ENCODE measurements around the gene C10orf67. TPM values are rescaled to one million over a fixed set of nuclear protein-coding genes. Genes with fewer than 3 reads are reported as not detected.
"Not testable (repeated sequence)": the region's sequence is repeated elsewhere in the genome, so short reads cannot be mapped to it uniquely, and the experiment has no call there.

Gene C10orf67
- total RNA-seq, 1 donor from 2014 or later = not detected

DNA sequence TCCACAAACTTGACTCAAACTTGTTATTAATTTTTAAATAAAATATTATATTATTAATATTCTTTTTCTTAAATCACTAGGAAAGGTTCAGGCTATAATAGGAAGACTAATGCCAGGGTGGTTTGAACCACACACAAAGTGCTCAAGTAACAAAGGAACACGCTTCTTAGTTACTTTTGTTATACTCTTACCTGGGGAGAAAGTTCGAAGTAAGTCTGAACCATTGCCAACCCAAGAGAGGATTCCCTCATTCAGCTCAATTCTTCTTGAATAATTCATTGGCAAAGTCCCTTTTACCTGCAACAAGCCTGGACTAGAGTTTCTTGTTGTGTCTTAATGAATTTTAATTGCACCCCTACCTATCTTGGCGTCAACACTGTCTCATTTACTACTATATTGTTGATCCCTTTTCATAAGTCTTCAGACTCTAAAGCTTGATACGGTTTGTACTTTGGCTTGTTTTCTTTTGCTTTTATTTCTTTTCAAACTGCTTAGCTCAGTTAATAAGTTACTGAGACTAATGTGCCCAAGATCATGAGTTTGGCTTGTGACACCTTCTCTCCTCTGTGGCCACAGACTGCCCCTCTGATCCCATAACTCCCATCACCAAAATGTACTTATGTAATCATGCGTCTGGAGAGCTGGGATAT is 10.2 kb upstream of the C10orf67 start:
- Mint-ChIP-seq H3K9me3 (no peaks in the 10 kb centered on the region), H3K4me3 (no peak overlapping the region), H3K27ac (no peak overlapping the region), H3K36me3 (ENCODE audit: low read depth) (no peaks in the 10 kb centered on the region), H3K27me3 (peaks cover 13% of the 10 kb centered on the region), H3K4me1 (no peaks in the 10 kb centered on the region)
- intact Hi-C loops (cut with micrococcal nuclease) = no loop called here
- no peak for DNase-seq
- CTCF ChIA-PET = no interaction called here
- TF ChIP-seq CTCF (IDR thresholded peaks at IDR 0.05) = no peak
- POLR2A ChIA-PET = no interaction called here
- ATAC-seq (ENCODE audit: low read depth) = no peak

- Mint-ChIP-seq H3K4me3 (no peak overlapping the region), H3K9me3 (no peaks in the 10 kb centered on the region)
- POLR2A ChIA-PET = no interaction called here
Observed at GRCh38 chr10:23351926-23352519, 7.4 kb upstream of the C10orf67 start.

DNA sequence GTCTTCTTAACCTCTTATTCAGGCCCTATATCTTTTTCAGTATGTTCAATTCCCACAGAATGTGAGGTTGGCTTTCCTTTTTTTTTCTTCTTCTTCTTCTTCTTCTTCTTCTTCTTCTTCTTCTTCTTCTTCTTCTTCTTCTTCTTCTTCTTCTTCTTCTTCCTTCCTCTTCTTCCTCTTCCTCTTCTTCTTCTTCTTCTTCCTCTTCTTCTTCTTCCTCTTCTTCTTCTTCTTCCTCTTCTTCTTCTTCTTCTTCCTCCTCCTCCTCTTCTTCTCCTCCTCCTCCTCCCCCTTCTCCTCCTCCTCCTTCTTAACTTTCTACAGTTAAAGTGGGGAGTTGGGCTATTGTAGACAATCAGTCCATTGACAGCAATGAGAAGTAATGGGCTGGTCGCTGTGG is 6.1 kb upstream of the C10orf67 start:
- CTCF ChIA-PET; H3K27ac Mint-ChIP-seq; H3K9me3 Mint-ChIP-seq; H3K4me3 Mint-ChIP-seq; H3K4me1 Mint-ChIP-seq; DNase-seq; POLR2A ChIA-PET; H3K36me3 Mint-ChIP-seq (ENCODE audit: low read depth); intact Hi-C loops (cut with micrococcal nuclease); ATAC-seq (ENCODE audit: low read depth): not testable (repeated sequence)
- peaks cover 16% of the 10 kb centered on the region for H3K27me3 Mint-ChIP-seq

More at GRCh38 chr10:23351926-23352519, 7.4 kb upstream of the C10orf67 start:
- no peaks in the 10 kb centered on the region for H3K4me1 Mint-ChIP-seq
- TF ChIP-seq CTCF (IDR thresholded peaks at IDR 0.05) = no peak
- H3K27ac Mint-ChIP-seq = no peak overlapping the region
- H3K36me3 Mint-ChIP-seq (ENCODE audit: low read depth) = no peaks in the 10 kb centered on the region
- peaks cover 18% of the 10 kb centered on the region for H3K27me3 Mint-ChIP-seq
- intact Hi-C loops (cut with micrococcal nuclease) = no loop called here
- ATAC-seq (ENCODE audit: low read depth) (no peak), DNase-seq (no peak)
- CTCF ChIA-PET = no interaction called here

GRCh38 chr10:23345861-23346260 is 1.3 kb upstream of the C10orf67 start:
- no peaks in the 10 kb centered on the region for H3K36me3 Mint-ChIP-seq (ENCODE audit: low read depth)
- intact Hi-C loops (cut with micrococcal nuclease) = loop anchor here (2.0 kb wide), 1 partner anchor 17 kb away; no protein-coding TSS in a partner anchor
- TF ChIP-seq CTCF (IDR thresholded peaks at IDR 0.05) = no peak
- DNase-seq (no peak), ATAC-seq (ENCODE audit: low read depth) (no peak)
- no peak overlapping the region for H3K27ac Mint-ChIP-seq
- ChIA-PET POLR2A (no interaction called here), CTCF (no interaction called here)
- peaks cover 11% of the 10 kb centered on the region for H3K27me3 Mint-ChIP-seq
- peaks cover 18% of the 10 kb centered on the region for H3K4me1 Mint-ChIP-seq
- H3K4me3 Mint-ChIP-seq = no peak overlapping the region
- no peaks in the 10 kb centered on the region for H3K9me3 Mint-ChIP-seq

DNA sequence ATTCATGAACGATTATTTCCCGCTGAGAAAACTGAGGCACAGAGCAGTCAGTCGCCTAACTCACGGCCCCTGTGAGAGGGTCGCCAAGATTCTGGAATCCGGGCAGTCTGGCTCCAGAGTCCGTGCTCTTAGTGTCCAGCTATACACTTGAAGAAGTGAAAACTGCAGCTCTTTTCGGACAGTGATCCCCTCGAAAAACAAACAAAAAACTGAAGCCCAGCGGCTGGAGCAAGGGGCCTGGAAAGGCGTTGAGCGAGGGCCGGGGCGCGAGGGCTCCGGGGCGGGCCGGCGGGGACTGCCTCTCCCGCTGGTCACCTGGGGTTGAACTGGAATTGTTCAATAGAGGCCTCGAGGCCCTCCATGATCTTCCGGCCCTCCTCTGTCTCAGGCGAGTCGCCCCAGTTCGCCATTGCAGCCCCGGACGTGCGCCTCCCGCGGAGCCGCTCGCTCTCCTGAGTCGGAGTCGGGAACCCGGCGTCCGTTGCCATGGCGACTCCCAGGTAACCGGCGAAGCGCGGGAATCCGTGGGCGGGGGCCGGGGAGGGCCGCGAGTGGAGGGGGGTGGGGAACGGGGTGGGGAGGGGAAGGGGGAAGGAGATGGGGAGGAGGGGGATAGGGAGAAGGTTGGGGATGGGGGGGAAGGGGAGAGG is 881 bp downstream of the C10orf67 start:
- ChIA-PET POLR2A (no interaction called here), CTCF (interaction anchor here (1.2 kb wide), 1 partner anchor 11 kb away, joined by 3 read pairs; no protein-coding TSS in a partner anchor)
- Mint-ChIP-seq H3K27ac (no peak overlapping the region), H3K9me3 (no peaks in the 10 kb centered on the region), H3K27me3 (peaks cover 11% of the 10 kb centered on the region), H3K36me3 (ENCODE audit: low read depth) (no peaks in the 10 kb centered on the region), H3K4me3 (peak overlapping the region; percentile 85), H3K4me1 (peaks cover 18% of the 10 kb centered on the region)
- TF ChIP-seq CTCF (IDR thresholded peaks at IDR 0.05) = no peak
- no peak for DNase-seq
- peak; percentile 25 for ATAC-seq (ENCODE audit: low read depth)
- intact Hi-C loops (cut with micrococcal nuclease) = loop anchor here (2.0 kb wide), 1 partner anchor 19 kb away; no protein-coding TSS in a partner anchor
